GM21576 (cell line): Measurements from ENCODE around the gene CACNA2D1.
"Not testable (repeated sequence)": the region's sequence is repeated elsewhere in the genome, so short reads cannot be mapped to it uniquely, and the experiment has no call there.

Experiments
- ATAC-seq: cut with Tn5 transposase; IDR thresholded peaks from one replicate; pipeline ENCODE4 v1.9.1; 2021; ENCODE audit warnings: mild to moderate bottlenecking, moderate library complexity; ENCODE audit not compliant: unreplicated experiment

CACNA2D1 gene

DNA sequence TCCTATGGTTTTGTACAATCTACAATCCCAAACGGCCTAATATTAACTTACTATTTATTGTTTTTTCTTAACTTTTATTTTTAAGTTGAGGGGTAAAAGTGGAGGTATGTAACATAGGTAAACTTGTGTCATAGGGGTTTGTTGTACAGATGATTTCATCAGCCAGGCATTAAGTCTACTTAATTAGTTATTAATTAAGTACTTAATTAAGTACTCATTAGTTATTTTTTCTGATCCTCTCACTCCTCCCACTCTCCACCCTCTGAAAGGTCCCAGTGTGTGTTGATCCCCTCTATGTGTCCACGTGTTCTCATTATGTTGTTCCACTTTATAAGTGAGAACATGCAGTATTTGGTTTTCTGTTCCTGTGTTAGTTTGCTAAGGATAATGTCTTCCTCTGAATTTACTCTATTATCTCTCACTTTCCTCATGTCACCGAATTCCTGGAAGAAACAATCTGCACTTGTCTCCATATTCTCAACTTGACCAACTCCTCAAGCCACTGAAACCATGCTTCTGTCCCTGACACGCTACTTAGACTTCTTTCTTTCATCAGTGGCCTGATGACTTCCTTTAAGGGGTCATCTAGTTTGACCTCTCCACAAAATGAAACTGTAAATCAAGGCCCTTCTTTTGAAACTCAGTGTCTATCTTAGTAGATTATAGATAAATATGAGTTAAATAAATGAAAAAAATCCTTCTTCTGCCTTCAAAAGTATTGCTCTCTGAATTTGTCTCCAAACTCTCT is 9.1 kb downstream of the CACNA2D1 start:
- no peak for ATAC-seq

DNA sequence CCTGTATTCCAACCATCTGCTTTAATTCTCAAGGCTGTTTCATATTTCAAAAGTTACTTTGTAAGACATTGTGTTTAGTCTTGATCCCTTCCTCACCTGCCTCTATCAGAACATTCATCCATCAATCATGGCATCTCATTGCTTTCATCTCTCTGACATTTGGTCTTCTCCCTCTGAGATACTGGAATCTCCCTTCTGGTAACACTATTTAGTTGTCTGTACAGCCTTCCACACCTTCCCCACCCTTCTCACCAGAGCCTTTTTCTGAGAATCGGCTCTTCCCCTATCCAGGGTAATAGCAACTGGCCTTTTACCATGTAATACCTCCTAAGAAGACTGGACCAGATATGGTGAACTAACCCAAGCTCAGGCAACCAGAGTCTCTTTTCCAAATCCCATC is 10.1 kb downstream of the CACNA2D1 start:
- no peak for ATAC-seq

- ATAC-seq: not testable (repeated sequence)
Observed at GRCh38 chr7:82432743-82433142, 10.8 kb downstream of the CACNA2D1 start.

GRCh38 chr7:82430500-82431465 is 12.8 kb downstream of the CACNA2D1 start:
- ATAC-seq: no peak

DNA sequence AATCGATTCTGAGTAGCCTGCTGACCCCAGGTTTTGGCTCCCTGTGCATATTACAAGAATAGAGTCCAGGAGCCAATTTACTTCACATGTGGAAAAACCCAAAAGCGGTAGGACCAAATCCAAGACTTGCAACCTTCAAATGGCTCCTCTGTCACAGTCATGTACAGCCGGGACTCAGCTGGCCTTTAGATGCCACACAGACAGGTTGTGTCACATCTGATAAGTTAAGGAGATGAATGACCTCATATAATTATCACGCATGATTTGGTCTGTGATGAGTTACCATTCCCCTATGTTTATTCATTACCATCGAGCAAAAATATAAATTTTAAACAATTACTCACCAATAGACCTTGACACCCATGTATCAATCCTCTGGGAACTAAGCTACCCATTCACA is 14.2 kb downstream of the CACNA2D1 start:
- no peak for ATAC-seq

DNA sequence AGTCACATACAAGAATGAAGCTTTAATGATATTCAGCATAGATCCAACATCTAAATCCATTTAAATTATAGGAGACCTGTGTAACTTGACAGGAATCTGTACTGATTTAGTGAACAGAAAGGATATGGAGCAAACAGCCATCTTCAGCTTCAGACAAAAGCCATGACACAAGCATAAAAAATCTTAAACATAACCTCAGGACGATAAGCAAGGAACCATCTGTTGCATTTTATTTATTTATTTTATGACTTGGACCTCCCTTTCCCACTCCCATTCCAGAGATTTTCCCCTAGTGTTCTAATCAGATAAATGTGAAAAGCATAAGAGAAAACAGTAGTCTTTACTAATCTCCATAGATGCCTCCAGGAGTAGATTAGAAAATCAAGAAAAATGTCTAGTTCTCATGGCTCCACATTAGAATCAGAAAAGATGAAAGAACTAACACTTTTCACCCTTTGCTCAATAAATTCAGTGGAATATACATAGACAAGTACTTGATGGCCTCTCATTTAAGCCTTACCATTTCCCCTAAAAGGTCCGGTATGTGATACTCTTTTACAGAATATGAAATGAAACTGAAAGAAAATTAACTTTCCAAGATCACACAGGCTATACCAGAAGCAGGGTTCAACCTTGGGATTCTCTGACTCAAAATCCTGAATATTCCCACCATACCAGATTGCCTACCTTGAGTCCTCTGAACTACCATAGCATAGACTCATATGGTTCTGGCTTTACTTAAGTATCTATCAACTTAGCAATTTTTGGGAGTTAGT is 15.2 kb downstream of the CACNA2D1 start:
- ATAC-seq: no peak

GRCh38 chr7:82423446-82423845 is 20.1 kb downstream of the CACNA2D1 start:
- no peak for ATAC-seq

DNA sequence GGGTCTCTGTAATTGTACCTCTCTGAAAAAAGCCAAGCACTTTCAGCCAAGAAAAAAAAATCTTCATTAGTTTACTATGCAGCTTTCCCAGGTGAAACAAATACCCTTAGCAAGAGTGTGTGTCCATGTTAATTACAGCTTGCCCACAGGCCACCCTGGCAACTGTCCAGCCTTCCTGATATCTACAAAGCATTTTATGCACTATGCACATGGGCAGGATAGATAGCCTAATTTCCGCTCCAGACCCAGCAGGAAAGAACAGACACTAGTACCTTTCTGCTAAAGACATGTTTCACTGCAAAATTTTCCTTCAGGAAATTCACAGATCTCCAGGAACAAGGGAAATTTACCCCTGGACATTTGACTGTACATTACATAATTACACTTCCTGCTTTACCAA is 24.4 kb downstream of the CACNA2D1 start:
- no peak for ATAC-seq

GRCh38 chr7:82417898-82418297 is 25.7 kb downstream of the CACNA2D1 start:
- no peak for ATAC-seq

- ATAC-seq: no peak
Observed at GRCh38 chr7:82416402-82416801, 27.2 kb downstream of the CACNA2D1 start.

DNA sequence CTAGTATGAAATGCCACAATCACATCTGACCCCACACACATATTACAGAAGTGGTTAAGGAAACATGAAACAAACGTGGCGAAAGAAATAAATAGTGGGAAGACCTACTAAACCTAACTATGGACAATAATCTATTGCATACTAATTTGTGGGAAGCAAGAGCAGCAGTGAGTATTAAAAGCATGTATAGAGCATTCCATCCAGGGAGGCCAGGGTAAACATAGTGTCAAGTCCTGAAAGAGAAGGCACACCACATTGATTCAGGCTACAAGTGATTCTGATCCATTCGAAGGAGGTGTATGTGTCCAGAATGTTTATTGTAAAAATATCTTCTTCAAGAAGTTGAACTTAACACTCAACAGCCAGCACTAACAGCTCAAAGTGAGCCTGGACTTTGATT is 29.2 kb downstream of the CACNA2D1 start:
- no peak for ATAC-seq

- no peak for ATAC-seq
Observed at GRCh38 chr7:82413237-82413636, 30.3 kb downstream of the CACNA2D1 start.

- ATAC-seq: no peak
Observed at GRCh38 chr7:82411732-82412131, 31.8 kb downstream of the CACNA2D1 start.

GRCh38 chr7:82410461-82410860 is 33.1 kb downstream of the CACNA2D1 start:
- no peak for ATAC-seq

- ATAC-seq: no peak
Observed at GRCh38 chr7:82406937-82407336, 36.6 kb downstream of the CACNA2D1 start.

- ATAC-seq: no peak
Observed at GRCh38 chr7:82405301-82405700, 38.3 kb downstream of the CACNA2D1 start.

GRCh38 chr7:82404652-82405051 is 38.9 kb downstream of the CACNA2D1 start:
- no peak for ATAC-seq

GRCh38 chr7:82404094-82404493 is 39.5 kb downstream of the CACNA2D1 start:
- no peak for ATAC-seq

GRCh38 chr7:82397879-82398524 is 45.6 kb downstream of the CACNA2D1 start:
- ATAC-seq: no peak

- ATAC-seq: no peak
Observed at GRCh38 chr7:82396343-82396742, 47.2 kb downstream of the CACNA2D1 start.

- ATAC-seq: no peak
Observed at GRCh38 chr7:82395147-82395546, 48.4 kb downstream of the CACNA2D1 start.
